ENCODE measurements around the gene AP3M1.

AP3M1 gene

GRCh38 chr10:74187237-74187636 lies 36.6 kb upstream of the AP3M1 start:
- TF ChIP-seq CTCF (IDR thresholded peaks at IDR 0.05; ENCODE audit: borderline replicate concordance, insufficient read depth, low read depth, low read length), result no peak
- no peak overlapping the region for H3K4me3 ChIP-seq (ENCODE audit: low read depth, low read length)

- TF ChIP-seq CTCF (IDR thresholded peaks at IDR 0.05; ENCODE audit: borderline replicate concordance, insufficient read depth, low read depth, low read length), result no peak
- no peak overlapping the region for H3K4me3 ChIP-seq (ENCODE audit: low read depth, low read length)
These were observed 36.0 kb upstream of the AP3M1 start for GRCh38 chr10:74186678-74187077.

- no peak overlapping the region for H3K4me3 ChIP-seq (ENCODE audit: low read depth, low read length)
- TF ChIP-seq CTCF (IDR thresholded peaks at IDR 0.05; ENCODE audit: borderline replicate concordance, insufficient read depth, low read depth, low read length), result no peak
These were observed 28.6 kb upstream of the AP3M1 start for GRCh38 chr10:74179111-74179710.

- no peak for TF ChIP-seq CTCF (IDR thresholded peaks at IDR 0.05; ENCODE audit: borderline replicate concordance, insufficient read depth, low read depth, low read length)
- H3K4me3 ChIP-seq (ENCODE audit: low read depth, low read length), result no peak overlapping the region
These were observed 27.6 kb upstream of the AP3M1 start for GRCh38 chr10:74178042-74178791.

GRCh38 chr10:74177140-74177677 lies 26.6 kb upstream of the AP3M1 start:
- peak overlapping the region; percentile 73 for H3K4me3 ChIP-seq (ENCODE audit: low read depth, low read length)

GRCh38 chr10:74176380-74177139 lies 25.9 kb upstream of the AP3M1 start:
- no peak for TF ChIP-seq CTCF (IDR thresholded peaks at IDR 0.05; ENCODE audit: borderline replicate concordance, insufficient read depth, low read depth, low read length)

More at GRCh38 chr10:74177140-74177677, 26.6 kb upstream of the AP3M1 start:
- no peak for TF ChIP-seq CTCF (IDR thresholded peaks at IDR 0.05; ENCODE audit: borderline replicate concordance, insufficient read depth, low read depth, low read length)

More at GRCh38 chr10:74176380-74177139, 25.9 kb upstream of the AP3M1 start:
- H3K4me3 ChIP-seq (ENCODE audit: low read depth, low read length), result peak overlapping the region; percentile 73
